Measurements from ENCODE around the gene GLT8D2.

The GLT8D2 gene

DNA sequence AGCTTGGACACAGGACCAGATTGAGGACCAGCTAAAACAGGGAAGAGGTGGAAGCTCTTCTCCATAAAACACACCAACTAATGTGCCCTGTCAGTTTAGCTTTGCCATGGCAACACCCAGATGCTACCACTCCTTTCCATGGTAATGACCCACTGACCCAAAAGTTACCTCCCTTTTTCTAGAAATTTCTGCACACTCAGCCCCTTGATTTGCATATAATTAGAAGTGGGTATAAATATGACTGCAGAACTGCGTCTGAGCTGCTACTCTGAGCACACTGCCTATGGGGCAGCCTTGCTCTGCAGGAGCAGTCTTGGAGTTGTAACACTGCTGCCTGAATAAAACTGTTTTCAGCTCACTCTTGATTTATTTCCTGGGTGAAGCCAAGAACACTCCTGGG lies 87.5 kb downstream of the GLT8D2 start:
- DNase-seq (ENCODE audit: low read depth), result peak; percentile 39
- TF ChIP-seq, protein P1, sequence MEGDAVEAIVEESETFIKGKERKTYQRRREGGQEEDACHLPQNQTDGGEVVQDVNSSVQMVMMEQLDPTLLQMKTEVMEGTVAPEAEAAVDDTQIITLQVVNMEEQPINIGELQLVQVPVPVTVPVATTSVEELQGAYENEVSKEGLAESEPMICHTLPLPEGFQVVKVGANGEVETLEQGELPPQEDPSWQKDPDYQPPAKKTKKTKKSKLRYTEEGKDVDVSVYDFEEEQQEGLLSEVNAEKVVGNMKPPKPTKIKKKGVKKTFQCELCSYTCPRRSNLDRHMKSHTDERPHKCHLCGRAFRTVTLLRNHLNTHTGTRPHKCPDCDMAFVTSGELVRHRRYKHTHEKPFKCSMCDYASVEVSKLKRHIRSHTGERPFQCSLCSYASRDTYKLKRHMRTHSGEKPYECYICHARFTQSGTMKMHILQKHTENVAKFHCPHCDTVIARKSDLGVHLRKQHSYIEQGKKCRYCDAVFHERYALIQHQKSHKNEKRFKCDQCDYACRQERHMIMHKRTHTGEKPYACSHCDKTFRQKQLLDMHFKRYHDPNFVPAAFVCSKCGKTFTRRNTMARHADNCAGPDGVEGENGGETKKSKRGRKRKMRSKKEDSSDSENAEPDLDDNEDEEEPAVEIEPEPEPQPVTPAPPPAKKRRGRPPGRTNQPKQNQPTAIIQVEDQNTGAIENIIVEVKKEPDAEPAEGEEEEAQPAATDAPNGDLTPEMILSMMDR (IDR thresholded peaks at IDR 0.05; ENCODE audit: control insufficient read depth, extremely low read depth, insufficient read depth), result no peak
- H3K4me3 ChIP-seq (ENCODE audit: low read depth, low read length), result no peak overlapping the region

DNA sequence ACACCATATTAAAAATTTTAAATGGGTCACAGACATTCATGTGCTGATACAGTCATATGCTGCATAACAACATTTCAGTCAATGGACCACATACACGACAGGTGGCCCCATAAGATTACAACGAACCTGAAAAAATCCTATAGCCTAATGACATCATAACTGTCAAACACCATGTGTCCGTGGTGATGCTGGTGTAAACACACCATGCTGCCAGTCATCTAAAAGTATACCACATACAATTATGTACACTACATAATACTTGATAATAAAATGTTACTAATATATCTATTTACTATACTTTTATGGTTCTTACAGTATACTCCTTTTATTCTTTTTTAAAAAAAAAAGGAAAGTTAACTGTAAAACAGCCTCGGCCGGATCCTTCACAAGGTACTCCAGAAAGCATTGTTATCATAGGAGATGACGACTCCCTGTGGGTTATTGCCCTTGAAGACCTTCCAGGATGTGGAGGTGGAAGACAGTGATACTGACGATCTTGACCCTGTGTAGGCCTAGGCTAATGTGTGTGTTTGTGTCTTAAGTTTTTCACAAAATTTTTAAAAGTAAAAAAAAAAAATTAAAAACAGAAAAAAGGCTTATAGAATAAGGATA lies 89.3 kb downstream of the GLT8D2 start:
- TF ChIP-seq, protein P1 (IDR thresholded peaks at IDR 0.05; ENCODE audit: control insufficient read depth, extremely low read depth, insufficient read depth), result no peak
- H3K4me3 ChIP-seq (ENCODE audit: low read depth, low read length), result no peak overlapping the region
- DNase-seq (ENCODE audit: low read depth), result no peak

DNA sequence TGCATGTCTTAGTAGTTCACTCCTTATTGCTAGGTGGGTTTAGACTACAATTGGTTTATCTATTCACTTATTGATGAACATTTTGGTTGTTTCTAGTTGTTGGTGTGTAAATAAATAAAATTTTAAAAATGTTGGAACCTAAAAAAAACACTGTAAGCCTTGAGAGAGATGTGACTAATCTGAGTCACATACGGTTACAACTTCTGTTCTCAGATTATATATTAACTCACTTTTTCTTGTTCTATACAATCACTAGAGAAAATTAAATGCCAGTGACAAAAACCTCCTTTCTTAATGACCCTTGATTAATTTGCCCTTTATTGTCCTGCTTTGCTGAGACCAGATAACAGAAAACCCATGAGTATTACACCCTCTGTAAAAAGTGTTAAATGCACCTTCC lies 91.4 kb downstream of the GLT8D2 start:
- DNase-seq (ENCODE audit: low read depth), result no peak
- H3K4me3 ChIP-seq (ENCODE audit: low read depth, low read length), result no peak overlapping the region
- TF ChIP-seq, protein P1 (IDR thresholded peaks at IDR 0.05; ENCODE audit: control insufficient read depth, extremely low read depth, insufficient read depth), result no peak

DNA sequence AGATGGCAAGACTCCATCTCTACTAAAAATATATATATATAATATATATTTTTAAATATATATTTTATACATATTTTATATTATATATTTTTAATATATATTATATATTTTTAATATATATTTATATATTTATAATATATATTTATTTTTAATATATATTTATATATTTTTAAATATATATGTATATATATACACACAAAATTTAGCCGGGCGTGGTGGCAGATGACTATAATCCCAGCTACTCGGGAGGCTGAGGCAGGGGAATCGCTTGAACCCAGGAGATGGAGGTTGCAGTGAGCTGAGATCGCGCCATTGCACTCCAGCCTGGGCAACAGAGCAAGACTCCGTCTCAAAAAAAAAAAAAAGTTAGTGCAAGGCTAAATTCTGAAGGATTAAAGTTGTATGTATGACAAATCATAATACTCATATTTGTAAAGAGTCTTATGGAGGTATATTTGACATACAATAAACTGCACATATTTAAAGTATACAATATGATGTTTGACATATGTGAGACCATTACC lies 92.1 kb downstream of the GLT8D2 start:
- no peak for DNase-seq (ENCODE audit: low read depth)
- H3K4me3 ChIP-seq (ENCODE audit: low read depth, low read length), result peak overlapping the region; percentile 88
- TF ChIP-seq, protein P1 (IDR thresholded peaks at IDR 0.05; ENCODE audit: control insufficient read depth, extremely low read depth, insufficient read depth), result no peak

DNA sequence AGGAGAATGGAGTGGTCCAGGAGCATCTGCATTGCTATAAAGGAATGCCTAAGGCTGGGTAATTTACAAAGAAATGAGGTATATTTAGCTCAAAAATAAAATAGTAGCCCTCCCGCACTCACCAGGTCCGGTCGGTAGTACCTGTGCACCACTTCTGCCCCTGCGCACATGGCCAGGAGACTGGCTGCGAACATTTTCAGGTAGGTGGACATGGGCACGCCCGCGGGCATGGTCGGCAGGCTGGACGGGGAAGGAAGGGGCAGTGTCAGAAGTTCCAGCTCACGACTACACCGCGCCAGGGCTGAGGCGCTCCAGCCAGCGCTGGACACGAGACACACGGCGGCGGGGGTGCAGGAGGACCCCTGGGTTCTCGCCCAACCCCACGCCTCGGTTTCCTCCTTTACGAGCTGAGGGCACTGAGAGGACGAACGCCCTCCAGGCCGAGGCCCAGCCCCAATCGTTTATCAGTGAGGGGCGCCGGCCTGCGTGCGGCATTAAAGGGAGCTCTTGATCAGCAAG lies 93.4 kb downstream of the GLT8D2 start:
- peak overlapping the region; percentile 88 for H3K4me3 ChIP-seq (ENCODE audit: low read depth, low read length)
- TF ChIP-seq, protein P1 (IDR thresholded peaks at IDR 0.05; ENCODE audit: control insufficient read depth, extremely low read depth, insufficient read depth), result no peak
- no peak for DNase-seq (ENCODE audit: low read depth)

DNA sequence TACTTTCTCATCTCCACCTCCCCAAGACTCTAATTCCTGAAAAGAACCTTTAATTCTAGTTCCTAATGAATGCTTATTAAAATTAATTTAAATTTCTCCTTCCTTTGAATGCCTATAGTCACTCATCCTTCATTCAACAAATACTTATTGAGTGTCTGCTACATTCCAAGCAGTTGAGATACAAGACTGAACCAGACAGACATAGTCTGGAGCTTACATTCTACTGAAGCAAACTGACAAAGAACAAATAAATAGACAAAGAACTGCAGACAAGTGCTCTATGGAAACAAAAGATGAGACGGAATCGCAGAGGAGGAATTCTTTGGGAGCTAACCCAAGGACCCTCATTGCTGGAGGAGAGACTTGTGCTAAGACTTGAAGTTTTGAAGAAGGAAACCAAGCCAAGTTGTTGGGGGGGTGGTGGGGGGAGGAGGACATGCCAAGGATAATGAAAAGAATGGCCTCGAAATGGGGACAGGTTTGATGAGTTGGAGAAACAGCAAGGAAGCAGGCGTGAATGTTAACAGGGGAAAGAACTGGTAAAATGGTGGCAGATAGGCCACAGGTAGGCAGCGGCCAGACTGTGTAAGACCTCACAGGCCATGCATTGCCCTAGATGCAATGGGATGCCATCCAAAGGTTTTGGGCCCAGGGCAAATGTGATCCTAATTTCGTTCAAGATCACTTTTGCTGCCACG lies 94.0 kb downstream of the GLT8D2 start:
- TF ChIP-seq, protein P1 (IDR thresholded peaks at IDR 0.05; ENCODE audit: control insufficient read depth, extremely low read depth, insufficient read depth), result no peak
- peak overlapping the region; percentile 88 for H3K4me3 ChIP-seq (ENCODE audit: low read depth, low read length)
- DNase-seq (ENCODE audit: low read depth), result no peak
